Measurements from ENCODE around the gene LGR5.

LGR5 gene

GRCh38 chr12:71438670-71439361 lies 782 bp upstream of the LGR5 start:
- DNase-seq = no peak

GRCh38 chr12:71439362-71439612 lies 311 bp upstream of the LGR5 start:
- no peak for DNase-seq

GRCh38 chr12:71440345-71440762 lies 756 bp downstream of the LGR5 start:
- no peak for DNase-seq

- DNase-seq = no peak
These were observed 1.5 kb downstream of the LGR5 start for GRCh38 chr12:71440763-71441748.

- DNase-seq = no peak
These were observed 2.4 kb downstream of the LGR5 start for GRCh38 chr12:71441836-71442566.

GRCh38 chr12:71442567-71442931 lies 3.0 kb downstream of the LGR5 start:
- no peak for DNase-seq

GRCh38 chr12:71445071-71445470 lies 5.5 kb downstream of the LGR5 start:
- no peak for DNase-seq

GRCh38 chr12:71447691-71448132 lies 8.1 kb downstream of the LGR5 start:
- DNase-seq = no peak

- DNase-seq = no peak
These were observed 8.6 kb downstream of the LGR5 start for GRCh38 chr12:71448150-71448581.

- DNase-seq = no peak
These were observed 9.9 kb downstream of the LGR5 start for GRCh38 chr12:71449373-71450070.

GRCh38 chr12:71452006-71452405 lies 12.4 kb downstream of the LGR5 start:
- DNase-seq = no peak

GRCh38 chr12:71455028-71455737 lies 15.6 kb downstream of the LGR5 start:
- DNase-seq = no peak

GRCh38 chr12:71456316-71456715 lies 16.7 kb downstream of the LGR5 start:
- no peak for DNase-seq

- DNase-seq = no peak
These were observed 17.4 kb downstream of the LGR5 start for GRCh38 chr12:71456990-71457389.

GRCh38 chr12:71460318-71460717 lies 20.7 kb downstream of the LGR5 start:
- no peak for DNase-seq

- no peak for DNase-seq
These were observed 21.4 kb downstream of the LGR5 start for GRCh38 chr12:71460850-71461609.

- no peak for DNase-seq
These were observed 22.3 kb downstream of the LGR5 start for GRCh38 chr12:71461787-71462328.

- no peak for DNase-seq
These were observed 26.2 kb downstream of the LGR5 start for GRCh38 chr12:71465796-71466195.

- DNase-seq = no peak
These were observed 29.7 kb downstream of the LGR5 start for GRCh38 chr12:71469258-71469750.

GRCh38 chr12:71472441-71472911 lies 32.9 kb downstream of the LGR5 start:
- no peak for DNase-seq

- DNase-seq = no peak
These were observed 35.2 kb downstream of the LGR5 start for GRCh38 chr12:71474791-71475190.

Measured in activated CD8-positive, alpha-beta memory T cell treated with anti-CD3 and anti-CD28 coated beads for 24 hours (primary cell).